T-helper 1 cell (primary cell): ENCODE measurements around the gene COL8A1.

ENCODE experiments used
- DNase-seq, 5 donors: peaks; one replicate each; pipeline ENCODE4 v3.0.0-alpha.2; 2012 to 2020

COL8A1 gene

GRCh38 chr3:99764377-99764776 is 126.0 kb downstream of the COL8A1 start:
- DNase-seq = no peak

GRCh38 chr3:99765042-99765942 is 126.9 kb downstream of the COL8A1 start:
- DNase-seq = no peak

DNA sequence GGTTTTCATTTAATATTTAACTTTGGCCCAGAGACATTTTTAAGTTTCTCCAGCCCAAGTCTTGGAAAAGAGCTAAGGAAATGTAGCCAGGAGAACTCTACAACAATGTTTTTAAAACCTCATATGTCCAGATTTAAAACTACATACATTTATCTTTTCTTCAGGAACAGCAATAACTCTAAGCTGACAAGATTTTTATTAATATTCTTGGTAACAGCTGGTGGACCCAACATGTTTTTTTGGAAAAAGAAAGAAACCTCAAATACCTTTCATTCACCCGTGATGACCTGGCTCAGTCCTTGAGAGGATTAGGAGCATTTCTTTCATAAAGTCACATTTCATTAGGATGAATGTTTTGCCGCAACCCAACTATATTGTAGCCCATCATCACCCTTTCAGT is 128.9 kb downstream of the COL8A1 start:
- no peak for DNase-seq

DNA sequence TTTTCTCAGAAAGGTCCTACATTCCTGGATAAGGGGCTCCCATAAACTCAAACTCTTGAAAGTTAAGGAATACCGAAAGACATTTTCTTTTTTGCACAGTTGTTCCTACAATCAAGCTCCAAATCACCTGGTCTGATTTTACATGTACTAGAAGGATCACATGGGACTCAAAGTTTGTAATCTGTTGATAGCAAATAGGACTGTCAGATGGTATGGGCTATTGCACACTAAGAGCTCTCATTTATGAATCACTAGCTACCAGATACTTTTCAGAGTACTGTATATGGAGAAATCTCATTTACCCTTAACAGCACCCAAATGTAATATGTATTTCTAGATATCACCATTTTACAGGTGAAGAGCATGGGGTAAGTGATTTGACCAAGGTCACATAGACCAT is 129.7 kb downstream of the COL8A1 start:
- no peak for DNase-seq

- DNase-seq = no peak
Measured at GRCh38 chr3:99768808-99769501, 130.6 kb downstream of the COL8A1 start.

- DNase-seq = no peak
Measured at GRCh38 chr3:99772171-99772570, 133.8 kb downstream of the COL8A1 start.

DNA sequence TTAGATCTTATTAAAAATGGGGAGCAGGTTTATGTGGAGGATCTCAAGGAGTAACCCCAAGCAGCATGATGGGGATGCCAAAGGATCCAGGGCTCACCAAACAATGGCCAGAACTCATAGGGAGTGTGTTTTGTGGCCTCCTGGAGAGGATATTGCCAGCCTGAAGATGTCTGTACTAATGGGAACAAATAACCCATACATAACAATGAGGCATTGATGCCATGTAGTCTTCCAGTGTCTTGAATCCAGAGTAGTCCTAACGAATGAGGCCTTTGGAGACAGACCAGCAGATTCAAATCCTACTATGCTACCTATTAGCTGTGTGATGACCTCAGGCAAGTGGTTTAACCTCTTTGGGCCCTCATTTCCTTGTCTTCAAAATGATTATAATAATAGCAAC is 134.3 kb downstream of the COL8A1 start:
- no peak for DNase-seq

GRCh38 chr3:99774467-99774866 is 136.1 kb downstream of the COL8A1 start:
- peak in 1 of 5 donors; percentile 22 for DNase-seq

DNA sequence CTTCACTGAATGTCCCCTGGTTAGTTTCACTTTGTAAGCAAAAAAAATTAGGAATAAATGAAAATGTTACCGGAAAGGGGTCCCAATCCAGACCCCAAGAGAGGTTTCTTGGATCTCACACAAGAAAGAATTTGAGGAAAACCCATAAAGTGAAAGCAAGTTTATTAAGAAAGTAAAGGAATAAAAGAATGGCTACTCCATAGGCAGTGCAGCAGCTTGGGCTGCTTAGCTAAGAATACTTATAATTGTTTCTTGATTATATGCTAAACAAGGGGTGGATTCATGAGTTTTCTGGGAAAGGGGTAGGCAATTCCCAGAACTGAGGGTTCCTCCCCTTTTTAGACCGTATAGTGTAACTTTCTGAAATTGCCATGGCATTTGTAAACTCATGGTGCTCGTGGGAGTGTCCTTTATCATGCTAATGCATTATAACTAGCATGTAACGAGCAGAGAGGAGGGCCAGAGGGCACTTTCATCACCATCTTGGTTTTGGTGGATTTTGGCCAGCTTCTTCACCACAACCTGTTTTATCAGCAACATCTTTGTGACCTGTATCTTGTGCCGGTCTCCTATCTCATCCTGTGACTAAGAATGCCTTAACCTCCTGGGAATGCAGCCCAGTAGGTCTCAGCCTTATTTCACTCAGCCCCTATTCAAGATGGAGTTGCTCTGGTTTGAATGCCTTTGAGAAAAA is 138.3 kb downstream of the COL8A1 start:
- no peak for DNase-seq

DNA sequence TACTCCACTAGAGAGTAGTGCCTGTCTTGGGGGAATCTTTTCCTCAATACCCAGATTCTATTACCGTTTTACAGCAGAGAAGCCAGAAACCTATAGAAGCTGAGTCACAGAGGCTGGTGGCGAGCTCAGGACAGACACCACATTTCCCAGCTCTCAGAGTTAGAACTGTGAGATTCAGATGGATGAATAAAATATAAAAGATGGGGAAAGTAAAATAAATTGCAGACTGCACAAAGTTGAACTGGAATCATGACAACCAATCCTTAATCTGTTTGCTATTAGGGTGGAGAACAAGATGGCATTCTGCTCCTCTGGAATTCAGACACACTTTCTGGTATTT is 138.8 kb downstream of the COL8A1 start:
- no peak for DNase-seq

DNA sequence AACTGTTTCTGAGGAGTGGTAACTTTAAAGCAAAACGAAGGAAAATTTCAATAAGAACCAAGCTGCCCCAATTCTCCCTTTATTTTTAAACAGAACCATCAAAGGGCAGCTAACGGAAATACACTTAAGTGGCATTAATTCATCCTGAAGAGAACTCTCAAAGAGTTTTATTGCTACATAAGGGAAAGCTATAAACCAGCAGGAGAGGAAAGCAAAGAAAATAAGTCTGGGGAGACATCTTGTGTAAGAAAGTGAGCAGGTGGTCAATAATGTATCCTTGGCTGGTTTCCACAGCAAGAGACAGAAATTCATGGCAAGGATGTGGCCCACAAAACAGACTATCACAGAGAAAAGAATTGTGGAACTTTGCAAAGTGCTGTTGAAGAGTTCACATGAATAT is 139.3 kb downstream of the COL8A1 start:
- DNase-seq = no peak

DNA sequence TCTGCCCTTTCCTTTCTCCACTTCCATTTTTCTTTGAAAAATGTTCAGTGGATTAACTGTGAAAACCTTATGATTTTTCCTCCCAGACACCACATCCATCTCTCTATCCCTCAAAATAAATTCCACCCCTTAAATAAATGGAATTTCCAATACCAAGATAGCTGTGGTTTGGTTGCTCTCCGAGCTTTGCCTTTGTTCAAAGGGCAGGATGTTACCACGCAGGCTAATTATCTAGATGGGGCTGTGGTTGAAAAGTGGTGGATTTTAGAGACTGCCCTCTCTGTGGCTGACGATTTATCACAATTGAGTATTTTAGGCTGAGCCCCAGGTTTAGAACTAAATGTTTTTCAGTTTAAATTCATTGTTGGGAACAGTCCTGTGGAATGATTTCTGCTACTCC is 142.4 kb downstream of the COL8A1 start:
- no peak for DNase-seq

GRCh38 chr3:99781761-99782160 is 143.4 kb downstream of the COL8A1 start:
- DNase-seq = no peak

- no peak for DNase-seq
Measured at GRCh38 chr3:99783011-99783573, 144.7 kb downstream of the COL8A1 start.

DNA sequence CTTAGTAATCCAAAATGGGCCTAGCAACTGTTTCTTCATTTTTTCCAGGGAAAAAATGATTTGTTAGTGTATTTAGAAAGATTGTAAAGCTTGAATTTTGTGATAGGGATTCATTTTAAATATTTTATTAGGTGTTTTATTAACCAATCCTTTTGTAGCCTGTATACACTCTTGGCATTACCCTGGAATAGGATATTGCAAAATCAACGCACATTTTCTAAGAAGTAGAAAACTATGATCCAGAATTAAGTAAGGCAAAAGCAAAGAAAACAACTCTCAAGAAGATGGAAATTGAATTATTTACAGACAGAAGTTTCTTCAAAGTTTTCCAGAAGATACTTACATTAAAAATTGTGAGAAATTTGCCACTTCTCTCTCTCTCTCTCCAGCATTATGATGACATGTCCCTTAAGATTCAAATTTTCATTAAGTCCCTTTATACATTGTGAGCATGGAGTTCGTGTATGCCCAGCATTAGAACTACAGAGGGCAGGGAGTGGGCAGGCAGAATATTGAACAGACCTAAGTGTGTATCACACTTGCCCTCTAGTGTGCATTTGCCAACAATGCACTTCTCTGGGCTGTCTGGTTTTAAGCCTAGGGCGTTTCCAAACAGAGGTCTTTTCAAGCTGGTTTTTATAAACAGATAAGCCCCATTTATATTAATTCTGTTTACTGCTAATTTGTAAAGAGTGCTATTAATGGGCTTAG is 150.8 kb downstream of the COL8A1 start:
- DNase-seq = peak in 1 of 5 donors; percentile 6

- DNase-seq = no peak
Measured at GRCh38 chr3:99794485-99794884, 156.1 kb downstream of the COL8A1 start.

DNA sequence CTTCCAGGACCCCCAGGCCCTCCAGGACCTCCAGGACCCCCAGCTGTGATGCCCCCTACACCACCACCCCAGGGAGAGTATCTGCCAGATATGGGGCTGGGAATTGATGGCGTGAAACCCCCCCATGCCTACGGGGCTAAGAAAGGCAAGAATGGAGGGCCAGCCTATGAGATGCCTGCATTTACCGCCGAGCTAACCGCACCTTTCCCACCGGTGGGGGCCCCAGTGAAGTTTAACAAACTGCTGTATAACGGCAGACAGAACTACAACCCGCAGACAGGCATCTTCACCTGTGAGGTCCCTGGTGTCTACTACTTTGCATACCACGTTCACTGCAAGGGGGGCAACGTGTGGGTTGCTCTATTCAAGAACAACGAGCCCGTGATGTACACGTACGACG is 157.2 kb downstream of the COL8A1 start:
- no peak for DNase-seq

DNA sequence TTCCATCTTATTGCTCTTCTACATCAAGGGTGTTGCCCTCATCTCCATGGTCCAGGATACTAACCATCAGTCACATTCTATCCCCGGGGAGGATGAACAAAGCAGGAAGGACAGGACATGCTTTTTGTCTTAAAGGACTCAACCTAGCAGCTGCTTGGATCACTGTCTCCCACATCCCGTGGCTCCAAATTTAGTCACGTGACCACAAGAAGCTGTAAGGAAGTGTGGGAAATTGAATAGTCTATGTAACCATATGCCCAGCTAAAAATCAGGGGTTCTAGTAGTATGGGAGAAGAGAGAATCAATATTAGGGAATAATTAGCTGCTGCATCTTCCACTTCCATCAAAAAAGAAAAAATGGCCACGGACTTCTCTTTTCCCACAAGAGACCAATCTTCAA is 161.0 kb downstream of the COL8A1 start:
- DNase-seq = no peak

GRCh38 chr3:99803297-99803696 is 164.9 kb downstream of the COL8A1 start:
- no peak for DNase-seq

DNA sequence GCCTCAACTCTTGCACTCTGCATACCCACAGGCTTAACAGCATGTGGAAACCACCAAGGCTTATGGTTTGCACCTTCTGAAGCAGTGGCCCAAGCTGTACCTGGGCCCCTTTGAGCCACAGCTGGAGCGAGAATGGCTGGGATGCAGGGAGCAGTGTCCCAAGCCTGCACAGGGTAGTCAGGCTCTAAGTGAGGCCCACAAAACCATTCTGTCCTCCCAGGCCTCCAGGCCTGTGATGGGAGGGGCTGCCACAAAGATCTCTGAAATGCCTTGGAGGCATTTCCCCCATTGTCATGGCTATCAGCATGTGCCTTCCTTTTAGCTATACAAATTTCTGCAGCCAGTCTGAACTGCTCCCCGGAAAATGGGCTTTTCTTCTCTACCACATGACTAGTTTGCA is 166.8 kb downstream of the COL8A1 start:
- DNase-seq = no peak

DNA sequence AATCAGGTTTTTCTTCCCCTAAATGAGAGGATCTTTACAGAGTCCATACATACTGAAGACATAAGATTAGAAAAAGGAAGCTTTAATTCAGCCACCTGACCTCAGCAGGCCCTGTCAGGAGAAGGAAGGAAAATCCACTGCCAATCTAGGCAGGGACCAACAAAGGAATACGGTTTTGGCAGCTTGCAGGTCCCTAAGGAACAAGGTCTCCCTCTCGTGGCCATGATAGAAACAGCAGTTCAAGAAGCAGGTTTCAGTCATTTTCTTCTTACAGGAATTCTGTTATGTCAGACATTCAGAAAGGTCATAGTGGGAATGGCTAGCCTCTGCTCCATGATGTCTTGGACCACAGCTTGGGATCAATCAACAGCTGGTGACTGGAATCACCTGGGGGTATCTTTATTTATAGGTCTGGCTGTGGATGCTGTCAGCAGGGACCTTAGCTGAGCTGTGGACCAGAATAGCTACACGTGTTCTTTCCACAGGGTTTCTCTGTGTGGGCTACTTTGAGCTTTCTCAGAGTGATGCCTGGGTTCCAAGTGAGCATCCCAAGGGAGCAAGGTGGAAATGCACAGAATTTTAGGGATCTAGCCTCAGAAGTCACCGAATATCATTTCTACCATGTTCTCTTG is 169.9 kb downstream of the COL8A1 start:
- peak in 3 of 5 donors; percentile 29 to 33 (median 31) for DNase-seq

GRCh38 chr3:99809565-99809964 is 171.2 kb downstream of the COL8A1 start:
- no peak for DNase-seq
